Activated T-cell treated with anti-CD3 and anti-CD28 coated beads, Interleukin-2, amount 50 U/mL, for 4 hours (primary cell): ENCODE results near the gene BUD23. TPM values are rescaled to one million over a fixed set of nuclear protein-coding genes. Genes with fewer than 3 reads are reported as not detected.
"Not testable (repeated sequence)": the region's sequence is repeated elsewhere in the genome, so short reads cannot be mapped to it uniquely, and the experiment has no call there.

Source experiments
- ATAC-seq, 2 donors: fragments of 200-7000 bp; cut with Tn5 transposase; one replicate each; pipeline ENCODE4 v1.10.0; 2021
- DNase-seq: peaks from one replicate; pipeline ENCODE4 v3.0.0-alpha.2; 2020
- H3K27me3 Mint-ChIP-seq: one replicate; pipeline ENCODE4 v1.8.0; 2021; ENCODE audit warnings: low read depth, mixed read lengths
- H3K36me3 Mint-ChIP-seq: one replicate; pipeline ENCODE4 v1.8.0; 2022; ENCODE audit warnings: mixed read lengths; ENCODE audit not compliant: insufficient read depth
- H3K4me1 Mint-ChIP-seq: one replicate; pipeline ENCODE4 v1.8.0; 2021; ENCODE audit warnings: low read depth, mixed read lengths
- H3K4me3 Mint-ChIP-seq: one replicate; pipeline ENCODE4 v1.8.0; 2021; ENCODE audit warnings: mild to moderate bottlenecking, moderate library complexity, mixed read lengths
- H3K9me3 Mint-ChIP-seq: one replicate; pipeline ENCODE4 v1.8.0; 2021; ENCODE audit warnings: mixed read lengths
- total RNA-seq, 3 donors: library from RNA; stranded (reverse); gene quantifications; one replicate each; pipeline ENCODE4 v1.2.1, GENCODE V29; 2021

Gene BUD23
- total RNA-seq, 3 donors from 2014 or later: 166 to 197 (median 178) TPM

GRCh38 chr7:73715648-73716317 lies 32.4 kb downstream of the BUD23 start:
- Mint-ChIP-seq H3K9me3 (no peaks in the 10 kb centered on the region), H3K4me1 (peaks cover 31% of the 10 kb centered on the region), H3K27me3 (no peaks in the 10 kb centered on the region), H3K36me3 (no peaks in the 10 kb centered on the region), H3K4me3 (no peak overlapping the region)
- DNase-seq (peak; percentile 20), ATAC-seq (peak; percentile 41 to 57)

- no peaks in the 10 kb centered on the region for H3K27me3 Mint-ChIP-seq
- ATAC-seq (no peak), DNase-seq (no peak)
- H3K4me1 Mint-ChIP-seq: peaks cover 31% of the 10 kb centered on the region
- no peaks in the 10 kb centered on the region for H3K36me3 Mint-ChIP-seq
- H3K9me3 Mint-ChIP-seq: no peaks in the 10 kb centered on the region
- H3K4me3 Mint-ChIP-seq: no peak overlapping the region
Measured at GRCh38 chr7:73716318-73716890, 33.0 kb downstream of the BUD23 start.

GRCh38 chr7:73717025-73717807 lies 33.8 kb downstream of the BUD23 start:
- H3K36me3 Mint-ChIP-seq: no peaks in the 10 kb centered on the region
- DNase-seq: no peak
- H3K4me3 Mint-ChIP-seq: peak overlapping the region; percentile 84

GRCh38 chr7:73717991-73718405 lies 34.6 kb downstream of the BUD23 start:
- Mint-ChIP-seq H3K4me1 (peaks cover 29% of the 10 kb centered on the region), H3K4me3 (peak overlapping the region; percentile 84), H3K9me3 (no peaks in the 10 kb centered on the region), H3K27me3 (no peaks in the 10 kb centered on the region), H3K36me3 (no peaks in the 10 kb centered on the region)
- ATAC-seq: peak; percentile 79 to 80
- DNase-seq: peak; percentile 72

More at GRCh38 chr7:73717025-73717807, 33.8 kb downstream of the BUD23 start:
- no peaks in the 10 kb centered on the region for H3K9me3 Mint-ChIP-seq
- no peaks in the 10 kb centered on the region for H3K27me3 Mint-ChIP-seq
- H3K4me1 Mint-ChIP-seq: peaks cover 31% of the 10 kb centered on the region
- ATAC-seq: no peak

GRCh38 chr7:73718438-73718881 lies 35.1 kb downstream of the BUD23 start:
- peak; percentile 45 for DNase-seq
- H3K27me3 Mint-ChIP-seq: no peaks in the 10 kb centered on the region

GRCh38 chr7:73718905-73719805 lies 35.8 kb downstream of the BUD23 start, which contains the start of gene STX1A:
STX1A (minus strand) TSS chr7:73719669; CDS start chr7:73719631, 38 bp downstream.
- Mint-ChIP-seq H3K36me3 (no peaks in the 10 kb centered on the region), H3K4me3 (peak within 1 kb of the TSS; percentile 84), H3K4me1 (peaks cover 29% of the 10 kb centered on the region), H3K27me3 (no peaks in the 10 kb centered on the region), H3K9me3 (no peaks in the 10 kb centered on the region)
- peak; percentile 66 for DNase-seq
- ATAC-seq: peak; percentile 70 to 72

More at GRCh38 chr7:73718438-73718881, 35.1 kb downstream of the BUD23 start:
- no peak for ATAC-seq
- Mint-ChIP-seq H3K4me3 (peak overlapping the region; percentile 84), H3K9me3 (no peaks in the 10 kb centered on the region), H3K36me3 (no peaks in the 10 kb centered on the region), H3K4me1 (peaks cover 29% of the 10 kb centered on the region)

GRCh38 chr7:73719806-73720169 lies 36.4 kb downstream of the BUD23 start:
- H3K36me3 Mint-ChIP-seq: no peaks in the 10 kb centered on the region
- no peaks in the 10 kb centered on the region for H3K27me3 Mint-ChIP-seq
- ATAC-seq: no peak
- DNase-seq: no peak
- H3K9me3 Mint-ChIP-seq: no peaks in the 10 kb centered on the region
- H3K4me3 Mint-ChIP-seq: peak overlapping the region; percentile 66
- H3K4me1 Mint-ChIP-seq: peaks cover 29% of the 10 kb centered on the region

- H3K27me3 Mint-ChIP-seq, DNase-seq, H3K9me3 Mint-ChIP-seq, ATAC-seq, H3K36me3 Mint-ChIP-seq: not testable (repeated sequence)
- peak overlapping the region; percentile 66 for H3K4me3 Mint-ChIP-seq
- H3K4me1 Mint-ChIP-seq: peaks cover 28% of the 10 kb centered on the region
Measured at GRCh38 chr7:73720443-73720842, 37.0 kb downstream of the BUD23 start.

GRCh38 chr7:73721377-73721817 lies 38.0 kb downstream of the BUD23 start:
- Mint-ChIP-seq H3K4me3 (no peak overlapping the region), H3K4me1 (peaks cover 20% of the 10 kb centered on the region), H3K27me3 (no peaks in the 10 kb centered on the region), H3K9me3 (no peaks in the 10 kb centered on the region), H3K36me3 (no peaks in the 10 kb centered on the region)
- ATAC-seq (no peak), DNase-seq (no peak)

- H3K27me3 Mint-ChIP-seq, ATAC-seq, H3K9me3 Mint-ChIP-seq, H3K36me3 Mint-ChIP-seq, H3K4me3 Mint-ChIP-seq, DNase-seq: not testable (repeated sequence)
- peaks cover 15% of the 10 kb centered on the region for H3K4me1 Mint-ChIP-seq
Measured at GRCh38 chr7:73722182-73722581, 38.8 kb downstream of the BUD23 start.

- ATAC-seq: no peak
- peaks cover 2% of the 10 kb centered on the region for H3K27me3 Mint-ChIP-seq
- no peaks in the 10 kb centered on the region for H3K9me3 Mint-ChIP-seq
- H3K36me3 Mint-ChIP-seq: no peaks in the 10 kb centered on the region
- no peak for DNase-seq
- no peak overlapping the region for H3K4me3 Mint-ChIP-seq
- peaks cover 9% of the 10 kb centered on the region for H3K4me1 Mint-ChIP-seq
Measured at GRCh38 chr7:73722785-73723184, 39.4 kb downstream of the BUD23 start.

- peaks cover 5% of the 10 kb centered on the region for H3K4me1 Mint-ChIP-seq
Measured at GRCh38 chr7:73723813-73724212, 40.4 kb downstream of the BUD23 start.

GRCh38 chr7:73726083-73726466 lies 42.7 kb downstream of the BUD23 start:
- peak; percentile 11 to 28 for ATAC-seq
- DNase-seq: no peak
- H3K4me3 Mint-ChIP-seq: no peak overlapping the region
- H3K36me3 Mint-ChIP-seq: no peaks in the 10 kb centered on the region
- no peaks in the 10 kb centered on the region for H3K4me1 Mint-ChIP-seq
- H3K9me3 Mint-ChIP-seq: no peaks in the 10 kb centered on the region
- peaks cover 9% of the 10 kb centered on the region for H3K27me3 Mint-ChIP-seq

More at GRCh38 chr7:73723813-73724212, 40.4 kb downstream of the BUD23 start:
- Mint-ChIP-seq H3K4me3 (no peak overlapping the region), H3K9me3 (no peaks in the 10 kb centered on the region), H3K27me3 (peaks cover 9% of the 10 kb centered on the region), H3K36me3 (no peaks in the 10 kb centered on the region)
- DNase-seq (no peak), ATAC-seq (no peak)

- H3K36me3 Mint-ChIP-seq: no peaks in the 10 kb centered on the region
- DNase-seq: no peak
- H3K4me1 Mint-ChIP-seq: no peaks in the 10 kb centered on the region
- H3K4me3 Mint-ChIP-seq: no peak overlapping the region
- H3K27me3 Mint-ChIP-seq: peaks cover 9% of the 10 kb centered on the region
- no peak for ATAC-seq
- H3K9me3 Mint-ChIP-seq: no peaks in the 10 kb centered on the region
Measured at GRCh38 chr7:73727952-73728351, 44.6 kb downstream of the BUD23 start.
